HUES48 (cell line): Measurements from ENCODE around the gene TAOK3.
A peak's percentile ranks its signal among the peaks of the same experiment; 100 is the strongest.

Source experiments
- H3K27ac ChIP-seq: one replicate; pipeline ENCODE4 v1.7.0; 2013; ENCODE audit warnings: low read depth, low read length, inconsistent platforms
- H3K27me3 ChIP-seq: 2 replicates; pipeline ENCODE4 v1.6.1; 2013; ENCODE audit warnings: mild to moderate bottlenecking, low read length; ENCODE audit not compliant: control insufficient read depth, insufficient read depth
- H3K36me3 ChIP-seq: 2 replicates; pipeline ENCODE4 v1.6.1; 2013; ENCODE audit warnings: low read length; ENCODE audit not compliant: control insufficient read depth, insufficient read depth
- H3K4me1 ChIP-seq: 2 replicates; pipeline ENCODE4 v1.6.1; 2013; ENCODE audit warnings: mild to moderate bottlenecking, low read length; ENCODE audit not compliant: control insufficient read depth, insufficient read depth
- H3K4me3 ChIP-seq: 2 replicates; pipeline ENCODE4 v1.5.1; 2013; ENCODE audit warnings: mild to moderate bottlenecking, low read depth, low read length
- H3K9ac ChIP-seq: 2 replicates; pipeline ENCODE4 v1.6.1; 2013; ENCODE audit warnings: mild to moderate bottlenecking, low read depth, low read length, moderate library complexity
- H3K9me3 ChIP-seq: 2 replicates; pipeline ENCODE4 v1.6.1; 2013; ENCODE audit warnings: low read length; ENCODE audit not compliant: control insufficient read depth, insufficient read depth

The TAOK3 gene

DNA sequence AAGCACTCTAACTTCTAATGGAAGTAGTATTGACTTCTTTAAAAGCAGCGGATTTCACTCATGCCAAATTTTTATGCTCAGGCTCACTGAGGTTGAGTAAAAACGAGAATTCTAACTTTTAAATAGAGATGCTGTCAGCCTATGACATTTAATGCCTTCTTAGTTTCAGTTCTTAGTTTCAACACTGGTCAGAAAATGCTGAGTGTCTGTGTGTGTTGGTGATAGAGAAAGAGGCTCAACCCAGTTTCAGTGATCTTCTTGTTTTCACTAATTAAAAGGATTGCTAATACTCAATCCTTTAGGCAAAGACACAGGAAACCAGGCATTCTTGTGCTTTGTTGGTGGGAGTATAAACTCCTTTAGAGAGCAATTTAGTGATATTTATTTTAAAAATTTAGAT is 205.8 kb downstream of the TAOK3 start:
- Histone ChIP-seq H3K9ac (no peak overlapping the region), H3K36me3 (no peaks in the 10 kb centered on the region), H3K4me3 (no peak overlapping the region), H3K27me3 (no peaks in the 10 kb centered on the region), H3K4me1 (peaks cover 2% of the 10 kb centered on the region), H3K27ac (no peak overlapping the region), H3K9me3 (no peaks in the 10 kb centered on the region)

DNA sequence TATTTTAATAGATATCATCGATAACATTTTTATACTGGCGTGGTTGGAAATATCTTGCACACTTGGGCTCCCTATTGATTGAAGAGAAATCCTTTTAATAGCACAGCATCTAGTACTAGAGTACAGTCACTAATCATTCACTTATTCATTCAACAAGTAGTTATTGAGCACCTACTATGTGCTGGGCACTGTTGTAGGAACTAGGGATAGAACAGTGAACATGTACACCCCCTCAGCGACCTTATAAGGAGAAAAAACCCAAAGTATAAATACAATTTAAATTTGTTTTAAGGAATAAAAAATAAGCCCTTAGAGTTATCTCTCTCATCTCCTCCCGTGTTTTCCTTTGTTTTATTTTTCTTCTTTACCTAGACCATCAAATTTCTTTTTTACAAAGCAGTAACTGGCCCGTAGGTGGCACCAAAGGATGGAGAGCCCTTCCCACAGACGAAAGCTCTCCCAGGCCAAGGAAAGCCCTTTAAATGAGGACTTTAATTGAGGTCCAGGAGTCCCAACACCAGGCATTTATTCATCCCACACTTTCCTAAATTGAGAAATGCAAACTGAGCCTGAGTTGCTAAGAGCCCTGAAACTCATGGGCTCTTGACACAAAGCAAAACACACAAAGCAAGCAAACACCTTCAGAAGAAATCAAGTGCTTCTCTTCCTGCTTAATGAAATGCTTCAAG is 207.8 kb downstream of the TAOK3 start:
- H3K36me3 ChIP-seq, result no peaks in the 10 kb centered on the region
- H3K27me3 ChIP-seq, result no peaks in the 10 kb centered on the region
- H3K27ac ChIP-seq, result no peak overlapping the region
- no peaks in the 10 kb centered on the region for H3K9me3 ChIP-seq
- H3K4me3 ChIP-seq, result no peak overlapping the region
- H3K4me1 ChIP-seq, result peaks cover 2% of the 10 kb centered on the region
- no peak overlapping the region for H3K9ac ChIP-seq

DNA sequence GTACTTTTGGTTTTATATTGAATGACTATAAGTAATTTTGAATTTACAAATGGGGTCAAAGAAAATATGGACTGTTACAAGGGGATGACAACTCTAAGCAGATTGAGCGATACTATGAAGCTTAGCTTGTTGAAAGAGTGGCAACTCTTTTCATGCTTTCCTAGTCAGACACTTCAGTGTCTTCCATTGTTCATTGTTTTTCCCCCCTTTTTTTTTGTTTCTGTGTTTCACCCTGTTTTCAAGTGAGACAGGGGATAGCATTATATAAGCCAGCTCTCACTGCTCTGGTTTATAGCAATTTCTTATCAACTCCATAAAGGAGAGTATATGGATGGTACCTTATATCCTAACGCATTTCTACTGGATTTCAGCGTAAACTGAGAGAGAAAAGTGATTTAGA is 212.2 kb downstream of the TAOK3 start:
- Histone ChIP-seq H3K4me1 (peaks cover 2% of the 10 kb centered on the region), H3K27me3 (no peaks in the 10 kb centered on the region), H3K36me3 (no peaks in the 10 kb centered on the region), H3K9ac (no peak overlapping the region), H3K27ac (no peak overlapping the region), H3K9me3 (no peaks in the 10 kb centered on the region), H3K4me3 (no peak overlapping the region)

DNA sequence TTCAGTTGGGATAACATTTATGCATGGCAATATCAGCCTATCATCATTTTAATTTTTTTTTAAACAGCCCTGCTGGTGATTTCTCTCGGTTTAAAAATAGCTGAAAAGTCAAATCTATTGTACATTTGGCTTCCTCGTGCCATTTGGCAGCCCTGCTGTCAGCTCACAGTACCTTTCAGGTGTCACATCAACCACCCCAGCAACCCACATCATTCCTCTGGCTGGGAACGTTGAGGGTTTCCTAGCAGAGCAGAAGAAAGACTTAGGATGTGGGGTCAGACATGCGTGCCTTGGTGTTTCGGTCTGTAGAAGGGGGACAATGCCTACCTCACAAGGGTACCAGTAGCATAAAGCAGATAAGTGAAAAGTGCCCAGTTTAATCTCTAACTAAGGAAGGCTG is 221.0 kb downstream of the TAOK3 start:
- Histone ChIP-seq H3K9ac (no peak overlapping the region), H3K4me3 (no peak overlapping the region), H3K27me3 (no peaks in the 10 kb centered on the region), H3K36me3 (peaks cover 23% of the 10 kb centered on the region), H3K4me1 (no peaks in the 10 kb centered on the region), H3K27ac (no peak overlapping the region), H3K9me3 (no peaks in the 10 kb centered on the region)

DNA sequence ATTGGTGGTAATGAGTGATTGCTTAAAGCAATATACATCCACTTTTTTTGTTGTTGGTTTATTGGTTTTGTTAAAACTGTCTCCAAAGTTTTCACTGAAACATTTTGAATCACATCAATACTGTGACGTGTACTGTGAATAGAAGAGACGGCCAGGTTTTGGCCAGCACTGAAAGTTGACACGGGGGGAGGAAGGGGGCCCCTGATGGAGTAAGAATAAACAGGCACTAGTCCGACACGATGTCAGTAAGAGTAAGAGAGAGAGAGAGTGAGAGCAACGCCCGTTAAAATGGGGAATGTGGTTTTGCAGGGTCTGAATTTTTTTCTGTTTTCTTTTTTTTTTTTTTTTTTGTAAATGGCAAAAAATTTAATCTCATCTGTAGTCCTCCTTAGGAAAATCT is 222.1 kb downstream of the TAOK3 start:
- peaks cover 34% of the 10 kb centered on the region for H3K36me3 ChIP-seq

DNA sequence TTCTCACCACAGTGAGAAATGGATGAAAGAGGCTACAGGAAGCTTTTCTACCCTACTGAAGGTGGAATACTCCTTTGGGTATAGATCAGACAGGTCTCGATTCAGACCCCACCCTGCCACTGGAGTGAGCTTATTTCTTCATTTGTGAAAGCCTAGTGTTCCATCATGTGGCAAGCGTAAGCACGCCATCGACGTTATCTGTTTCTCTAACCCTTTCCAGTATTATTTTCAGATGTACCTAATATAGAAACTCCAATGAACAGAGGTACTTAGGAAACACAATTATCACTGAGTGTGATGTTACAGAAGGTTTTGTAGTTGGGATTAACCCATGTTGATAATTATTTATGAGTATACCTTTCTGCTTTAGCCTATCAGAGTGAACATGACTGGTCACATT is 224.4 kb downstream of the TAOK3 start:
- H3K27ac ChIP-seq, result no peak overlapping the region
- no peak overlapping the region for H3K9ac ChIP-seq
- H3K27me3 ChIP-seq, result no peaks in the 10 kb centered on the region
- no peaks in the 10 kb centered on the region for H3K9me3 ChIP-seq
- peaks cover 57% of the 10 kb centered on the region for H3K36me3 ChIP-seq
- H3K4me3 ChIP-seq, result no peak overlapping the region
- no peaks in the 10 kb centered on the region for H3K4me1 ChIP-seq

More for the DNA sequence above, 222.1 kb downstream of the TAOK3 start:
- H3K4me3 ChIP-seq, result no peak overlapping the region
- H3K27me3 ChIP-seq, result no peaks in the 10 kb centered on the region
- no peaks in the 10 kb centered on the region for H3K4me1 ChIP-seq
- no peak overlapping the region for H3K27ac ChIP-seq
- H3K9ac ChIP-seq, result no peak overlapping the region
- no peaks in the 10 kb centered on the region for H3K9me3 ChIP-seq

DNA sequence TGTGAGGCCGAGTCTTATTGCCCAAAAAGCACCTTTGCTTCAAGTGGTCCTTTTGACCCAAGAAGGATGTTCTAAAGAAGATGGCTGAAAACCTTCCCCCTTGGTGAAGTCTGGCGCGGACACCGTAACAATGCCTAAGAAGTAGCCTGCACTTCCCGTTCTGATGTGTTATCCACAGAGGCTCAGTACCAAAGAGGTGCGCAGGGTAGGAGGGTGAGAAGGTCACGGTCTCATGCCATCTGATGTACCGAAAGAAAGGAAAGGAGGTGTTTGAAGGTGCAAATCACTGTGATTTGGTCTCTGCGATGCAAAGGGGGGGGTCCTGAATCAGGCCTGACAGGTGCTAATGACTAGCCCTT is 226.9 kb downstream of the TAOK3 start:
- no peak overlapping the region for H3K4me3 ChIP-seq
- no peaks in the 10 kb centered on the region for H3K27me3 ChIP-seq
- no peaks in the 10 kb centered on the region for H3K4me1 ChIP-seq
- H3K9me3 ChIP-seq, result no peaks in the 10 kb centered on the region
- no peak overlapping the region for H3K27ac ChIP-seq
- peaks cover 77% of the 10 kb centered on the region for H3K36me3 ChIP-seq
- no peak overlapping the region for H3K9ac ChIP-seq

DNA sequence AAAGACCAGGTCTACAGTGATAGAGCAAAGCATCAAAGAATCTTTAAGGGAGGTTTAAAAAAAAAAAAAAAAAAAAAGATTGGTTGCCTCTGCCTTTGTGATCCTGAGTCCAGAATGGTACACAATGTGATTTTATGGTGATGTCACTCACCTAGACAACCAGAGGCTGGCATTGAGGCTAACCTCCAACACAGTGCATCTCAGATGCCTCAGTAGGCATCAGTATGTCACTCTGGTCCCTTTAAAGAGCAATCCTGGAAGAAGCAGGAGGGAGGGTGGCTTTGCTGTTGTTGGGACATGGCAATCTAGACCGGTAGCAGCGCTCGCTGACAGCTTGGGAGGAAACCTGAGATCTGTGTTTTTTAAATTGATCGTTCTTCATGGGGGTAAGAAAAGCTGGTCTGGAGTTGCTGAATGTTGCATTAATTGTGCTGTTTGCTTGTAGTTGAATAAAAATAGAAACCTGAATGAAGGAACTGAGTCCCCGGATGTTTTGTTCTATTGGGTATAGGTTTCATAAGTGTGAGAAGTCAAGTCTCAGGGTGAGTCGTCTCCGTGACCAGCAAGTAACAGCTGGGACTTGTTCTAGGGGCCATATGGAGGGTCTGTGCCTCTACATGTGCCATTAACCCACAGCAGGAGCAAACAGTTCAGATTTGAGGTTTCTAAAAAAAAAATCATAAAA is 227.5 kb downstream of the TAOK3 start:
- Histone ChIP-seq H3K36me3 (peaks cover 82% of the 10 kb centered on the region), H3K27ac (no peak overlapping the region), H3K4me1 (no peaks in the 10 kb centered on the region), H3K9ac (no peak overlapping the region), H3K27me3 (no peaks in the 10 kb centered on the region), H3K9me3 (no peaks in the 10 kb centered on the region), H3K4me3 (no peak overlapping the region)

DNA sequence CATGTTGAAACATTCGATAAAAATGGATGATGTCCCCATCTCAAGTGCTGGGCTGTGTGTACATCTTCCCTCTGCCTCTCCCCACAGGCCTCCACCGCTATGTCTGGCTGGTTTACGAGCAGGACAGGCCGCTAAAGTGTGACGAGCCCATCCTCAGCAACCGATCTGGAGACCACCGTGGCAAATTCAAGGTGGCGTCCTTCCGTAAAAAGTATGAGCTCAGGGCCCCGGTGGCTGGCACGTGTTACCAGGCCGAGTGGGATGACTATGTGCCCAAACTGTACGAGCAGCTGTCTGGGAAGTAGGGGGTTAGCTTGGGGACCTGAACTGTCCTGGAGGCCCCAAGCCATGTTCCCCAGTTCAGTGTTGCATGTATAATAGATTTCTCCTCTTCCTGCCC is 228.2 kb downstream of the TAOK3 start:
- Histone ChIP-seq H3K27me3 (no peaks in the 10 kb centered on the region), H3K9me3 (no peaks in the 10 kb centered on the region), H3K4me3 (no peak overlapping the region), H3K4me1 (no peaks in the 10 kb centered on the region), H3K9ac (no peak overlapping the region), H3K27ac (no peak overlapping the region), H3K36me3 (peaks cover 83% of the 10 kb centered on the region)

DNA sequence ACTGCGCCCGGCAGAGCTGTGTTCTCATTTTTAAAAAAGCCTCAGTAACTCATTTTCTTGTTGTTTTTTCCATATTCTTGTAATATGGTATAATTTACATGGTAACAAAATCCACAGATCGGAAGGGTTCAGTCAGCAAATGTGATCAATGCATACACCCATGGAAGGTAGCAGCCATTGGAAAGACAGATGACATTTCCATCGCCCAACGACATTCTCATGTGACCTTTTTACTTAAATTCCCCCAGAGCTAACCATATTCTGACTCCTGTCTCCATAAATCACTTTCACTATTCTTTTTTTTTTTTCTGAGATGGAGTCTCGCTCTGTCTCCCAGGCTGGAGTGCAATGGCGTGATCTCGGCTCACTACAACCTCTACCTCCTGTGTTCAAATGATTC is 231.9 kb downstream of the TAOK3 start:
- H3K27ac ChIP-seq, result no peak overlapping the region
- H3K9me3 ChIP-seq, result no peaks in the 10 kb centered on the region
- no peaks in the 10 kb centered on the region; the same call in 1 of the 2 replicates for H3K4me1 ChIP-seq
- H3K4me3 ChIP-seq, result no peak overlapping the region
- H3K27me3 ChIP-seq, result no peaks in the 10 kb centered on the region
- peaks cover 81% of the 10 kb centered on the region for H3K36me3 ChIP-seq
- H3K9ac ChIP-seq, result no peak overlapping the region

DNA sequence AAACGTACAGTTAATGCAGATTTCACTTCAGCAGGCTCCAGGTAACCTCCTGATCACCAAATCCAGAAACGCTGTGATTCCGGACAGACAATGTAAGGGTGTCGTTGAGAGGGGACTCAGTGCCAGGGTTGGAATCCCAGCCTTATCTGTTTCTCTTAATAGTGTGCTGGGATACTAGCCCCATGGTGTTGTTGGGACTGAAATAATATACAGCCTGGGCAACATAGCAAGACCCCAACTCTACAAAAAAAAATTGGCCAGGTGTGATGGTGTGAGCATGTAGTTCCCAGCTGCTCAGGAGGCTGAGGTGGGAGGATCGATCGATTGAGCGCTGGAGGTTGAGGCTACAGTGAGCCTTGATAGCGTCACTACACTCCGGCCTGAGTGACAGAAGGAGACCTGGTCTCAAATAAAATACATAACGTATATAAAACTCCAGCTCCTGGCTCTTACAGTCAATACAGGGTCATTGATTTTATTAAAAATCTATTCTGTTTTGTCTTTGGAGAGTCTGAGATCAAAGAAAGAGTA is 235.5 kb downstream of the TAOK3 start:
- Histone ChIP-seq H3K36me3 (peaks cover 48% of the 10 kb centered on the region), H3K9me3 (no peaks in the 10 kb centered on the region), H3K9ac (peak overlapping the region; percentile 86), H3K27me3 (no peaks in the 10 kb centered on the region), H3K4me3 (peak overlapping the region; percentile 87), H3K4me1 (no peaks in the 10 kb centered on the region; the same call in 1 of the 2 replicates), H3K27ac (peak overlapping the region; percentile 64)
